GM23338 (cell line): ENCODE results near the gene DPEP2NB. TPM values are rescaled to one million over a fixed set of nuclear protein-coding genes. Genes with fewer than 3 reads are reported as not detected.

ENCODE experiments used
- ATAC-seq: fragments of 200-7000 bp; cut with Tn5 transposase; 3 replicates; pipeline ENCODE4 v1.9.1; 2020
- DNase-seq: peaks from one replicate; pipeline ENCODE4 v3.0.0-alpha.2; 2015; ENCODE audit warnings: low spot score
- H2AFZ ChIP-seq: fragments of 200-600 bp; sonication (generic); 2 replicates; pipeline ENCODE4 v1.8.0; 2016; ENCODE audit warnings: antibody characterized with exemption, mild to moderate bottlenecking, moderate library complexity
- H3F3A ChIP-seq: fragments of 200-600 bp; sonication (generic); replicated peaks from 2 replicates; pipeline ENCODE4 v1.8.0; 2017; ENCODE audit warnings: antibody characterized with exemption, mixed run types, low read depth
- H3K27ac ChIP-seq: fragments of 200-600 bp; sonication (generic); 2 replicates; pipeline ENCODE4 v1.6.1; 2016; ENCODE audit warnings: low read depth
- H3K27me3 ChIP-seq: fragments of 200-600 bp; sonication (generic); 2 replicates; pipeline ENCODE4 v1.8.0; 2016; ENCODE audit warnings: mild to moderate bottlenecking, mixed run types, moderate library complexity; ENCODE audit not compliant: insufficient read depth
- H3K36me3 ChIP-seq: fragments of 200-600 bp; sonication (generic); 2 replicates; pipeline ENCODE4 v1.8.0; 2016; ENCODE audit warnings: mild to moderate bottlenecking; ENCODE audit not compliant: insufficient read depth
- H3K4me1 ChIP-seq: fragments of 200-600 bp; sonication (generic); 2 replicates; pipeline ENCODE4 v1.8.0; 2016; ENCODE audit warnings: mild to moderate bottlenecking, moderate library complexity; ENCODE audit not compliant: insufficient read depth
- H3K4me2 ChIP-seq: fragments of 200-600 bp; sonication (generic); 2 replicates; pipeline ENCODE4 v1.7.1; 2017; ENCODE audit warnings: mixed run types
- H3K4me3 ChIP-seq: fragments of 200-600 bp; sonication (generic); 2 replicates; pipeline ENCODE4 v1.6.1; 2016; ENCODE audit warnings: mixed run types
- H3K79me2 ChIP-seq: fragments of 200-600 bp; sonication (generic); replicated peaks from 2 replicates; pipeline ENCODE4 v1.8.0; 2017; ENCODE audit warnings: mild to moderate bottlenecking; ENCODE audit not compliant: insufficient read depth
- H3K9me2 ChIP-seq: fragments of 200-600 bp; sonication (generic); 2 replicates; pipeline ENCODE4 v1.8.0; 2017; ENCODE audit not compliant: insufficient read depth
- H4K20me1 ChIP-seq: fragments of 200-600 bp; sonication (generic); replicated peaks from 2 replicates; pipeline ENCODE4 v1.8.0; 2017; ENCODE audit warnings: mild to moderate bottlenecking; ENCODE audit not compliant: insufficient read depth
- H3K27ac Mint-ChIP-seq: 2 replicates; pipeline ENCODE4 v1.8.0; 2020; ENCODE audit warnings: inconsistent platforms, mild to moderate bottlenecking, moderate library complexity, mixed read lengths
- H3K27me3 Mint-ChIP-seq: 3 replicates; pipeline ENCODE4 v1.8.0; 2022; ENCODE audit warnings: low read depth, mild to moderate bottlenecking, moderate library complexity, mixed read lengths, inconsistent platforms; ENCODE audit not compliant: insufficient read depth, poor library complexity
- H3K36me3 Mint-ChIP-seq: 3 replicates; pipeline ENCODE4 v1.8.0; 2021; ENCODE audit warnings: low read depth, mild to moderate bottlenecking, inconsistent platforms, moderate library complexity, mixed read lengths
- H3K4me1 Mint-ChIP-seq: 3 replicates; pipeline ENCODE4 v1.8.0; 2020; ENCODE audit warnings: mild to moderate bottlenecking, inconsistent platforms, mixed read lengths
- H3K4me3 Mint-ChIP-seq: 3 replicates; pipeline ENCODE4 v1.8.0; 2021; ENCODE audit warnings: moderate library complexity, mild to moderate bottlenecking, inconsistent platforms, mixed read lengths
- H3K9me3 Mint-ChIP-seq: 3 replicates; pipeline ENCODE4 v1.8.0; 2020; ENCODE audit warnings: moderate library complexity, mild to moderate bottlenecking, inconsistent platforms, mixed read lengths
- CREB1 ChIP-seq: fragments of 250-450 bp; sonication (Bioruptor Pico); IDR thresholded peaks from 2 replicates; pipeline ENCODE4 v1.5.0; 2020; ENCODE audit warnings: low read depth, mild to moderate bottlenecking, moderate library complexity
- CTCF ChIP-seq, 2 experiments: fragments of 200-600 bp in 1 of 2; sonication (generic) in 1 of 2; conservative IDR thresholded peaks; 2 replicates each; pipeline versions ENCODE4 v1.5.1 to v1.6.1; 2016 to 2017; ENCODE audit warnings: antibody characterized with exemption in 2 of 2, low read depth in 2 of 2, mild to moderate bottlenecking in 2 of 2, moderate library complexity in 1 of 2
- ETS1 ChIP-seq: IDR thresholded peaks from 2 replicates; pipeline ENCODE4 v1.6.1; 2016; ENCODE audit warnings: antibody characterized with exemption
- JUNB ChIP-seq: IDR thresholded peaks from one replicate; pipeline ENCODE4 v1.6.1; 2016; ENCODE audit warnings: antibody characterized with exemption; ENCODE audit not compliant: unreplicated experiment
- NANOG ChIP-seq: IDR thresholded peaks from 2 replicates; pipeline ENCODE4 v1.6.1; 2016; ENCODE audit warnings: antibody characterized with exemption, borderline replicate concordance
- POLR2AphosphoS5 ChIP-seq: IDR thresholded peaks from 2 replicates; pipeline ENCODE4 v1.6.1; 2016; ENCODE audit warnings: antibody characterized with exemption, low read depth
- REST ChIP-seq: IDR thresholded peaks from one replicate; pipeline ENCODE4 v1.6.1; 2018; ENCODE audit warnings: antibody characterized with exemption; ENCODE audit not compliant: unreplicated experiment
- ZNF331 ChIP-seq: fragments of 250-450 bp; sonication (Bioruptor Pico); IDR thresholded peaks from 2 replicates; pipeline ENCODE4 v1.5.0; 2020; ENCODE audit warnings: low read depth, mild to moderate bottlenecking, moderate library complexity
- polyA plus RNA-seq: library from polyadenylated mRNA; unstranded; fragments of >200 nt; fragmentation: Nextera tagmentation; extraction: Ambion mirVana; gene quantifications from 2 replicates; pipeline ENCODE4 v1.2.1, GENCODE V29; 2016
- total RNA-seq: library from RNA; depleted of rRNA; stranded (reverse); fragments of >200 nt; shearing (Covaris generic); gene quantifications from 2 replicates; pipeline ENCODE4 v1.2.3, GENCODE V29; 2014

The DPEP2NB gene
- total and polyA plus RNA-seq, 2 experiments from 2014 or later, result not detected

DNA sequence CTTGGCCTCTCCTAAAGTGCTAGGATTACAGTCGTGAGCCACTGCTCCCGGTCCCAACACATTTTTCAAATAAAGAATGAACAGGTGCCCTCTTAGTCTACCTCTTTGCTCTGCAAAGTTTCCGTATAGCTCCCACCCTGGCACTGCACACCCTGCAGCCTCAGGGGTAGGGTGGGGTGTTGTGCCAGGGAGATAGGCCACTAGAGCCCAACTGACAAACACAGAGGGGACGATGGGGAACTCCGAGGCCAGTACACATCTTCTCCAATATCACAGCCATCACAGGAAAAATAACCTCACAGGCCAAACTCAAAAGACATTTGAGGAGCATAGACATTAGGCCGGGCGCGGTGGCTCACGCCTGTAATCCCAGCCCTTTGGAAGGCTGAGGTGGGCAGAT is 44.6 kb downstream of the DPEP2NB start:
- Mint-ChIP-seq H3K27me3 (peaks cover 16% of the 10 kb centered on the region), H3K9me3 (no peaks in the 10 kb centered on the region), H3K4me3 (no peak overlapping the region), H3K4me1 (peaks cover 20% of the 10 kb centered on the region), H3K27ac (no peak overlapping the region), H3K36me3 (no peaks in the 10 kb centered on the region)
- Histone ChIP-seq H3K4me1 (peaks cover 16% of the 10 kb centered on the region), H3F3A (0 out of 2 replicates have a peak, but pooled peaks cover 11% of the 10 kb centered on the region), H3K27me3 (no peaks in the 10 kb centered on the region), H3K4me3 (no peak overlapping the region), H3K27ac (no peak overlapping the region), H2AFZ (no peak overlapping the region), H4K20me1 (peaks cover 7% of the 10 kb centered on the region; the same call in 1 of the 2 replicates), H3K9me2 (no peaks in the 10 kb centered on the region), H3K79me2 (peaks cover 18% of the 10 kb centered on the region), H3K36me3 (no peaks in the 10 kb centered on the region), H3K4me2 (no peak overlapping the region)
- ATAC-seq, result no peak
- TF ChIP-seq JUNB, result no peak
- no peak for TF ChIP-seq ZNF331 (CRISPR knock-in tag)
- no peak for TF ChIP-seq POLR2AphosphoS5
- TF ChIP-seq CTCF (conservative IDR thresholded peaks at IDR 0.05; ENCODE audit: low read depth in 2 of 2), result no peak
- TF ChIP-seq CREB1 (CRISPR knock-in tag), result no peak
- no peak for TF ChIP-seq NANOG
- no peak for TF ChIP-seq REST
- no peak for TF ChIP-seq ETS1
- no peak for DNase-seq
